ENCODE results near the gene ATP8A2. TPM values are rescaled to one million over a fixed set of nuclear protein-coding genes. Genes with fewer than 3 reads are reported as not detected.

ATP8A2 gene
- total and polyA plus RNA-seq, 10 of the 15 experiments (the other 5 are each of a cell fraction or from before 2014, with no cell fraction given) = 0.01 to 0.04 (median 0.04) TPM; not detected in 7

DNA sequence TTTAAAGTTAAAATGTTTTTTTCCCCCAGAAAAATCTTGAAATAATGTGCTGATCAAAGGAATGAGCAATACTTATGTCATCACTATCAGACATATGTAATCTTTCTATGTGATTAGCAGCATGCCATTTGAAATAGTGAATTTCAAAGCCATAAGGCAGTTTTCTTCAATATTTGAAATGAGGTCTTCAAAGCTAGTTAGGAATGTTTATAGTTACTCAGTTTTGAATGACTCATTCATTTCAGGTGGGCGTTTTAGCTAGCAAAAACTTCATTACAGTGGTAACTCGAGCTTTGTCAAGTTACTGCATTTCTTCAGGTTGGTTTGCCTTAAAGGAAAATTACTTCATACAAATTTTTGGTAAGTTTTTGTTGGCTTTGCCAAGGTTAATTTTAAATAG is 102.1 kb downstream of the ATP8A2 start (continued):
- TF ChIP-seq, protein P1, sequence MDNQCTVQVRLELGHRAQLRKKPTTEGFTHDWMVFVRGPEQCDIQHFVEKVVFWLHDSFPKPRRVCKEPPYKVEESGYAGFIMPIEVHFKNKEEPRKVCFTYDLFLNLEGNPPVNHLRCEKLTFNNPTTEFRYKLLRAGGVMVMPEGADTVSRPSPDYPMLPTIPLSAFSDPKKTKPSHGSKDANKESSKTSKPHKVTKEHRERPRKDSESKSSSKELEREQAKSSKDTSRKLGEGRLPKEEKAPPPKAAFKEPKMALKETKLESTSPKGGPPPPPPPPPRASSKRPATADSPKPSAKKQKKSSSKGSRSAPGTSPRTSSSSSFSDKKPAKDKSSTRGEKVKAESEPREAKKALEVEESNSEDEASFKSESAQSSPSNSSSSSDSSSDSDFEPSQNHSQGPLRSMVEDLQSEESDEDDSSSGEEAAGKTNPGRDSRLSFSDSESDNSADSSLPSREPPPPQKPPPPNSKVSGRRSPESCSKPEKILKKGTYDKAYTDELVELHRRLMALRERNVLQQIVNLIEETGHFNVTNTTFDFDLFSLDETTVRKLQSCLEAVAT (IDR thresholded peaks at IDR 0.05) = no peak
- no peak for TF ChIP-seq STAT1 (conservative IDR thresholded peaks at IDR 0.05)
- no peak for TF ChIP-seq SREBF1 (IDR thresholded peaks at IDR 0.05; ENCODE audit: low read length)
- no peak for TF ChIP-seq EZH2 (IDR thresholded peaks at IDR 0.05; ENCODE audit: borderline replicate concordance, control insufficient read depth, low read depth, low read length)
- TF ChIP-seq, protein P2, sequence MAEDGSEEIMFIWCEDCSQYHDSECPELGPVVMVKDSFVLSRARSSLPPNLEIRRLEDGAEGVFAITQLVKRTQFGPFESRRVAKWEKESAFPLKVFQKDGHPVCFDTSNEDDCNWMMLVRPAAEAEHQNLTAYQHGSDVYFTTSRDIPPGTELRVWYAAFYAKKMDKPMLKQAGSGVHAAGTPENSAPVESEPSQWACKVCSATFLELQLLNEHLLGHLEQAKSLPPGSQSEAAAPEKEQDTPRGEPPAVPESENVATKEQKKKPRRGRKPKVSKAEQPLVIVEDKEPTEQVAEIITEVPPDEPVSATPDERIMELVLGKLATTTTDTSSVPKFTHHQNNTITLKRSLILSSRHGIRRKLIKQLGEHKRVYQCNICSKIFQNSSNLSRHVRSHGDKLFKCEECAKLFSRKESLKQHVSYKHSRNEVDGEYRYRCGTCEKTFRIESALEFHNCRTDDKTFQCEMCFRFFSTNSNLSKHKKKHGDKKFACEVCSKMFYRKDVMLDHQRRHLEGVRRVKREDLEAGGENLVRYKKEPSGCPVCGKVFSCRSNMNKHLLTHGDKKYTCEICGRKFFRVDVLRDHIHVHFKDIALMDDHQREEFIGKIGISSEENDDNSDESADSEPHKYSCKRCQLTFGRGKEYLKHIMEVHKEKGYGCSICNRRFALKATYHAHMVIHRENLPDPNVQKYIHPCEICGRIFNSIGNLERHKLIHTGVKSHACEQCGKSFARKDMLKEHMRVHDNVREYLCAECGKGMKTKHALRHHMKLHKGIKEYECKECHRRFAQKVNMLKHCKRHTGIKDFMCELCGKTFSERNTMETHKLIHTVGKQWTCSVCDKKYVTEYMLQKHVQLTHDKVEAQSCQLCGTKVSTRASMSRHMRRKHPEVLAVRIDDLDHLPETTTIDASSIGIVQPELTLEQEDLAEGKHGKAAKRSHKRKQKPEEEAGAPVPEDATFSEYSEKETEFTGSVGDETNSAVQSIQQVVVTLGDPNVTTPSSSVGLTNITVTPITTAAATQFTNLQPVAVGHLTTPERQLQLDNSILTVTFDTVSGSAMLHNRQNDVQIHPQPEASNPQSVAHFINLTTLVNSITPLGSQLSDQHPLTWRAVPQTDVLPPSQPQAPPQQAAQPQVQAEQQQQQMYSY (CRISPR knock-in tag; IDR thresholded peaks at IDR 0.05) = no peak
- TF ChIP-seq NR2C2 (IDR thresholded peaks at IDR 0.05; ENCODE audit: borderline replicate concordance, control insufficient read depth, insufficient read length, low read depth) = no peak

DNA sequence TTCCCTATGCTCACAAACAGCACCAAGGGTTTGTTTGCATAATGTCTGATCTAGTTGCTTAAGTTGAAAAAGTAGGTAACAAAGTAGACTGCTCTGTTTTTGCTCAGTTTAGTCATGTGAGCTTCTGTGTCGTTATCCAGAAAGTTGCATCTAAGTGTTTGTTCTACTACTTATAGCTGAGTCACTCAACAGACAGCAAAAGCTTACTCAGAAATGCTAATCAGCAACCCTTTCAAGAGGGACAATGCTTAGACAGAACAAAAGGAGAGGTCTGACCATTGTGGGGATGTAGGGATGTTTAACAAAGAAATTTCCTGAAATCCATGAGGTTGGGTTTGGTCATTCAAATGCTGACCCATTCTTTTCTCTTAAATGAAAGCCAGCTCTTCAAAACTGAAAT is 106.4 kb downstream of the ATP8A2 start:
- POLR2A ChIA-PET = no interaction called here
- Histone ChIP-seq H4K20me1 (ENCODE audit: control insufficient read depth, insufficient read depth) (no peaks in the 10 kb centered on the region), H2AFZ (ENCODE audit: control insufficient read depth, low read depth, low read length) (no peak overlapping the region), H3K4me2 (ENCODE audit: control insufficient read depth, insufficient read depth) (no peak overlapping the region), H3K9ac (ENCODE audit: control insufficient read depth, insufficient read depth, low read length) (no peak overlapping the region), H3K4me1 (ENCODE audit: control insufficient read depth, insufficient read depth, low read length) (no peaks in the 10 kb centered on the region), H3K36me3 (ENCODE audit: control insufficient read depth in 2 of 2, insufficient read depth in 2 of 2, low read length in 1 of 2) (no peaks in the 10 kb centered on the region), H3K27me3 (replicated peaks in 1 of 2; ENCODE audit: control insufficient read depth in 2 of 2, insufficient read depth in 2 of 2, low read length in 1 of 2) (no peaks in the 10 kb centered on the region; a peak in 2 of 4 replicates), H3K27ac (ENCODE audit: control insufficient read depth, insufficient read depth) (no peak overlapping the region), H3K9me3 (replicated peaks; ENCODE audit: control insufficient read depth, insufficient read depth, low read length) (no peaks in the 10 kb centered on the region), H3K4me3 (no peak overlapping the region), H3K79me2 (ENCODE audit: control insufficient read depth, insufficient read depth, low read length) (no peaks in the 10 kb centered on the region)
- DNase-seq (ENCODE audit: low read depth, low spot score) (no peak), ATAC-seq (no peak), FAIRE-seq (no peak)
- SMC1A ChIA-PET (ENCODE audit: uncharacterized antibody, unreplicated experiment) = no interaction called here
- CTCF ChIA-PET = no interaction called here
- RAD21 ChIA-PET (ENCODE audit: unreplicated experiment) = no interaction called here
- BruUV-seq (replicated peaks) = no TSS peak
- intact Hi-C loops (cut with micrococcal nuclease; ENCODE audit: unreplicated experiment) = no loop called here
- in situ Hi-C loops (cut with MboI) = no loop called here
- TF ChIP-seq FOS (IDR thresholded peaks at IDR 0.05; ENCODE audit: borderline replicate concordance, extremely low read depth, insufficient read length) = no peak
- TF ChIP-seq, protein P1 (IDR thresholded peaks at IDR 0.05) = no peak
- TF ChIP-seq ZSCAN29 (IDR thresholded peaks at IDR 0.05) = no peak
- no peak for TF ChIP-seq JUNB (IDR thresholded peaks at IDR 0.05)
- WGBS (ENCODE audit: insufficient coverage, insufficient replicate concordance, low lambda C conversion rate, missing lambda C conversion rate) = 11% methylated on average over 1 of the region's 1 CpG

Measured in GM12878 (cell line).